ENCODE results near the gene AP1B1. TPM values are rescaled to one million over a fixed set of nuclear protein-coding genes. Genes with fewer than 3 reads are reported as not detected.

The AP1B1 gene
- total RNA-seq, 1 experiment from 2014 or later: 101 TPM

GRCh38 chr22:29305836-29306174 lies 82.6 kb downstream of the AP1B1 start:
- DNase-seq: no peak
- Mint-ChIP-seq H3K27ac (ENCODE audit: unreplicated experiment) (peak overlapping the region; percentile 77), H3K9me3 (ENCODE audit: unreplicated experiment) (no peaks in the 10 kb centered on the region), H3K36me3 (ENCODE audit: insufficient read depth, unreplicated experiment) (peaks cover 29% of the 10 kb centered on the region), H3K4me1 (ENCODE audit: low read depth, unreplicated experiment) (no peaks in the 10 kb centered on the region), H3K4me3 (ENCODE audit: unreplicated experiment) (peak overlapping the region; percentile 90), H3K27me3 (ENCODE audit: insufficient read depth, unreplicated experiment) (no peaks in the 10 kb centered on the region)
- Histone ChIP-seq H3K4me3 (ENCODE audit: low read depth, low read length) (peak overlapping the region; percentile 82), H3K36me3 (ENCODE audit: control insufficient read depth, insufficient read depth, low read length) (no peaks in the 10 kb centered on the region), H3K9me3 (no peaks in the 10 kb centered on the region), H3K4me1 (peaks cover 18% of the 10 kb centered on the region), H3K27me3 (replicated peaks; ENCODE audit: control insufficient read depth, insufficient read depth, low read length) (no peaks in the 10 kb centered on the region)
- CTCF ChIA-PET: interaction anchor here (1.0 to 2.4 kb wide), 2 partner anchors 15 to 36 kb away, joined by 3 to 17 read pairs; no protein-coding TSS in a partner anchor
- no TSS peak for BruUV-seq (replicated peaks)
- no peak for TF ChIP-seq CTCF (IDR thresholded peaks at IDR 0.05; ENCODE audit: insufficient read depth in 1 of 2, low read depth in 1 of 2, low read length in 1 of 2, severe bottlenecking in 1 of 2, unreplicated experiment in 1 of 2)
- POLR2A ChIA-PET: no interaction called here
- intact Hi-C loops (cut with micrococcal nuclease; ENCODE audit: unreplicated experiment): loop anchor here (10.0 kb wide), 1 partner anchor 219 kb away; no protein-coding TSS in a partner anchor

DNA sequence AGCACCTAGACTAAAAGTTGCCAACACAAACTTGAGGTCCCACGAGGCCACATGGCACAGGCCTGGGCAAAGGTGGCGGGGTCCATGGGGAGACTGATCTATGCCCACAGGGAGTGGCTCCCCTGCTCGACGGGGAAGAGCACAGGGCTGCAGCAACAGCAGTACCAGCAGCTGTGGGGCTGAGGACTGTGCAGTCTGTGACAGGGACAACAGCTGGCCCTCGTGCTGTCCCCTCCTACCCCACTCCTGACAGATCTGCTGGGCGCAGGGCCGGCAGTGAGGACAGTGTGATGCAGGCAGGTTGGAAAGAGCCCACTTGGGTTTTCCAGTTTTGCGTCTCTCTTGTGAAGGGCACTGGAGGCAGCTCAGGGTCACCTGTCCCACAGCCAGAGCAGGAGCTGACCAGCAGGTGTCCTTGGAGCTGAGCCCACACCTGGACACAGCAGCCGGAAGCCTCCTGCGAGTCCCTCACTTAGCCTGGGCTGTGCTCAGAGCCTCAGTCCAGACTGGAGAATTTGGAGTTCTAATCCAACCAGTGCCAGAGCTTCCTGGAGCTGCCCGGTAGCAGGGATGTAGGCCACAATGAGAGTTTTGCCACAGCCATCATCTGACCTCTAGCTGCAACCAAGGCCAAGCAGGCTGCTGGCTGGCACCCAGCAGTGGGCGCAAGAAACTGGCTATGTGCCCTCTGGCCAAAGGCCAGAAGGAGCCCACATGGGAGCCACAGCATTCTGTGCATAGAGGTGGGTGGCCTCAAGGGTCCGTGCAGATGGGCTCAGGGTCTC lies 85.5 kb downstream of the AP1B1 start:
- Mint-ChIP-seq H3K9me3 (ENCODE audit: unreplicated experiment) (no peaks in the 10 kb centered on the region), H3K27ac (ENCODE audit: unreplicated experiment) (no peak overlapping the region), H3K27me3 (ENCODE audit: insufficient read depth, unreplicated experiment) (no peaks in the 10 kb centered on the region), H3K36me3 (ENCODE audit: insufficient read depth, unreplicated experiment) (peaks cover 56% of the 10 kb centered on the region), H3K4me1 (ENCODE audit: low read depth, unreplicated experiment) (no peaks in the 10 kb centered on the region), H3K4me3 (ENCODE audit: unreplicated experiment) (no peak overlapping the region)
- intact Hi-C loops (cut with micrococcal nuclease; ENCODE audit: unreplicated experiment): loop anchor here (10.0 kb wide), 1 partner anchor 222 kb away; no protein-coding TSS in a partner anchor
- Histone ChIP-seq H3K4me3 (ENCODE audit: low read depth, low read length) (no peak overlapping the region), H3K4me1 (no peaks in the 10 kb centered on the region), H3K9me3 (no peaks in the 10 kb centered on the region), H3K36me3 (ENCODE audit: control insufficient read depth, insufficient read depth, low read length) (no peaks in the 10 kb centered on the region; the same call in none of the 2 replicates), H3K27me3 (replicated peaks; ENCODE audit: control insufficient read depth, insufficient read depth, low read length) (no peaks in the 10 kb centered on the region)
- BruUV-seq (replicated peaks): no TSS peak
- CTCF ChIA-PET: interaction anchor here (0.8 kb wide), 1 partner anchor 18 kb away, joined by 3 read pairs; no protein-coding TSS in a partner anchor
- POLR2A ChIA-PET: interaction anchor here (0.5 kb wide), 1 partner anchor 68 kb away, joined by 5 read pairs; no protein-coding TSS in a partner anchor
- DNase-seq: peak; percentile 45 to 50
- peak in 1 of 2 experiments; percentile 10 for TF ChIP-seq CTCF (IDR thresholded peaks at IDR 0.05; ENCODE audit: insufficient read depth in 1 of 2, low read depth in 1 of 2, low read length in 1 of 2, severe bottlenecking in 1 of 2, unreplicated experiment in 1 of 2)

- Histone ChIP-seq H3K36me3 (ENCODE audit: control insufficient read depth, insufficient read depth, low read length) (no peaks in the 10 kb centered on the region; the same call in none of the 2 replicates), H3K4me1 (no peaks in the 10 kb centered on the region), H3K9me3 (no peaks in the 10 kb centered on the region), H3K27me3 (replicated peaks; ENCODE audit: control insufficient read depth, insufficient read depth, low read length) (no peaks in the 10 kb centered on the region), H3K4me3 (ENCODE audit: low read depth, low read length) (no peak overlapping the region)
- intact Hi-C loops (cut with micrococcal nuclease; ENCODE audit: unreplicated experiment): loop anchor here (10.0 kb wide), 1 partner anchor 222 kb away; no protein-coding TSS in a partner anchor
- DNase-seq: no peak
- no peak for TF ChIP-seq CTCF (IDR thresholded peaks at IDR 0.05; ENCODE audit: insufficient read depth in 1 of 2, low read depth in 1 of 2, low read length in 1 of 2, severe bottlenecking in 1 of 2, unreplicated experiment in 1 of 2)
- POLR2A ChIA-PET: no interaction called here
- Mint-ChIP-seq H3K27ac (ENCODE audit: unreplicated experiment) (no peak overlapping the region), H3K36me3 (ENCODE audit: insufficient read depth, unreplicated experiment) (peaks cover 62% of the 10 kb centered on the region), H3K4me3 (ENCODE audit: unreplicated experiment) (no peak overlapping the region), H3K27me3 (ENCODE audit: insufficient read depth, unreplicated experiment) (no peaks in the 10 kb centered on the region), H3K4me1 (ENCODE audit: low read depth, unreplicated experiment) (no peaks in the 10 kb centered on the region), H3K9me3 (ENCODE audit: unreplicated experiment) (no peaks in the 10 kb centered on the region)
- BruUV-seq (replicated peaks): no TSS peak
- CTCF ChIA-PET: no interaction called here
Measured at GRCh38 chr22:29302402-29302680, 86.0 kb downstream of the AP1B1 start.
